HCT116 (cell line): ENCODE data around the gene PCDHGA11. TPM values are rescaled to one million over a fixed set of nuclear protein-coding genes. Genes with fewer than 3 reads are reported as not detected.

ENCODE experiments used
- ATAC-seq: fragments of 200-7000 bp; cut with Tn5 transposase; 2 replicates; pipeline ENCODE4 v1.9.1; 2020; ENCODE audit warnings: mild to moderate bottlenecking, moderate library complexity
- BruUV-seq: library from RNA; stranded (reverse); fragments of 400-500 nt; replicated peaks from 2 replicates; lab custom pipeline; 2021; lab: Mats Ljungman, UMichigan
- CTCF ChIA-PET: fragments of 300-600 bp; sonication (Branson Sonifier 250); formaldehyde crosslinking; loops from one replicate; lab custom pipeline; 2021; ENCODE audit warnings: antibody characterized with exemption; lab: Charles Lee
- POLR2A ChIA-PET: fragments of 300-600, 350-600 bp; sonication (Branson Sonifier 250); formaldehyde crosslinking; loops from one replicate; lab custom pipeline; 2021; ENCODE audit warnings: antibody characterized with exemption; lab: Charles Lee
- RAD21 ChIA-PET, 2 experiments: fragments of 300-600 bp; sonication (Branson Sonifier 250); formaldehyde crosslinking; loops; one replicate each; lab custom pipeline; 2023; ENCODE audit warnings: low total read pairs in 2 of 2; ENCODE audit not compliant: uncharacterized antibody in 2 of 2, unreplicated experiment in 2 of 2, low non-redundant PET in 1 of 2; lab: Charles Lee
- DNase-seq: peaks from one replicate; pipeline ENCODE4 v3.0.0-alpha.2; 2010; ENCODE audit warnings: low read depth, low spot score
- H2AFZ ChIP-seq: fragments of 200-600 bp; shearing (Covaris generic), sonication (generic); 2 replicates; pipeline ENCODE4 v1.6.1; 2017; ENCODE audit warnings: low read depth, mixed run types, mixed read lengths, antibody characterized with exemption, low read length; ENCODE audit not compliant: poor library complexity, severe bottlenecking
- H3K27ac ChIP-seq: 2 replicates; pipeline ENCODE4 v1.5.1; 2012; ENCODE audit warnings: low read depth, low read length
- H3K27me3 ChIP-seq: fragments of 200-600 bp; sonication (generic); 2 replicates; pipeline ENCODE4 v1.6.1; 2016; ENCODE audit warnings: mixed run types, low read length, mixed read lengths; ENCODE audit not compliant: insufficient read depth
- H3K36me3 ChIP-seq, 2 experiments: fragments of 200-500 bp in 1 of 2; fragments of 200-600 bp in 1 of 2; sonication (Bioruptor generic) in 1 of 2; sonication (generic) in 1 of 2; 2 replicates each; pipeline versions ENCODE4 v1.5.1 to v1.6.1; 2014 to 2016; ENCODE audit warnings: low read length in 2 of 2, inconsistent platforms in 1 of 2, mixed read lengths in 1 of 2, mixed run types in 1 of 2; ENCODE audit not compliant: insufficient read depth in 2 of 2, control insufficient read depth in 1 of 2
- H3K4me1 ChIP-seq, 2 experiments: fragments of 200-600 bp in 1 of 2; sonication (generic) in 1 of 2; 2 replicates each; pipeline versions ENCODE4 v1.5.1 to v1.6.1; 2012 to 2017; ENCODE audit warnings: low read length in 2 of 2, inconsistent platforms in 1 of 2, mild to moderate bottlenecking in 1 of 2, mixed read lengths in 1 of 2, mixed run types in 1 of 2, moderate library complexity in 1 of 2; ENCODE audit not compliant: insufficient read depth in 2 of 2, control insufficient read depth in 1 of 2
- H3K4me2 ChIP-seq: fragments of 200-600 bp; sonication (generic); 2 replicates; pipeline ENCODE4 v1.6.1; 2017; ENCODE audit warnings: mixed run types, low read length, mixed read lengths
- H3K4me3 ChIP-seq, 2 experiments: fragments of 200-600 bp in 1 of 2; sonication (generic) in 1 of 2; replicated peaks in 1 of 2; 2 replicates each; pipeline ENCODE4 v1.5.1; 2011 to 2016; ENCODE audit warnings: low read length in 2 of 2, control low read depth in 1 of 2, low read depth in 1 of 2, mild to moderate bottlenecking in 1 of 2, mixed read lengths in 1 of 2, mixed run types in 1 of 2
- H3K79me2 ChIP-seq: fragments of 200-600 bp; sonication (generic); 2 replicates; pipeline ENCODE4 v1.6.1; 2017; ENCODE audit warnings: mild to moderate bottlenecking, mixed run types, low read length, moderate library complexity, mixed read lengths; ENCODE audit not compliant: insufficient read depth
- H3K9ac ChIP-seq: fragments of 200-600 bp; sonication (generic); 2 replicates; pipeline ENCODE4 v1.6.1; 2016; ENCODE audit warnings: low read length, mixed read lengths
- H3K9me2 ChIP-seq: fragments of 200-600 bp; sonication (generic), shearing (Covaris generic); 2 replicates; pipeline ENCODE4 v1.6.1; 2017; ENCODE audit warnings: mixed run types, mild to moderate bottlenecking, moderate library complexity; ENCODE audit not compliant: insufficient read depth
- H3K9me3 ChIP-seq, 2 experiments: fragments of 200-500 bp in 1 of 2; fragments of 200-600 bp in 1 of 2; sonication (Bioruptor generic) in 1 of 2; sonication (generic) in 1 of 2; 2 replicates each; pipeline ENCODE4 v1.6.1; 2014 to 2017; ENCODE audit warnings: low read length in 2 of 2, mixed read lengths in 2 of 2, inconsistent platforms in 1 of 2, low read depth in 1 of 2, mild to moderate bottlenecking in 1 of 2, mixed run types in 1 of 2, moderate library complexity in 1 of 2; ENCODE audit not compliant: control insufficient read depth in 1 of 2, insufficient read depth in 1 of 2
- H4K20me1 ChIP-seq: fragments of 200-600 bp; sonication (generic), shearing (Covaris generic); 2 replicates; pipeline ENCODE4 v1.6.1; 2017; ENCODE audit warnings: mixed run types, mild to moderate bottlenecking, moderate library complexity; ENCODE audit not compliant: insufficient read depth
- CEBPB ChIP-seq: IDR thresholded peaks from 2 replicates; pipeline ENCODE4 v1.6.1; 2012; ENCODE audit warnings: low read depth
- ELF1 ChIP-seq: IDR thresholded peaks from 2 replicates; pipeline ENCODE4 v1.6.1; 2012; ENCODE audit warnings: low read depth, borderline replicate concordance
- EZH2 ChIP-seq: fragments of 200-600 bp; sonication (generic); IDR thresholded peaks from 2 replicates; pipeline ENCODE4 v1.6.1; 2017; ENCODE audit warnings: antibody characterized with exemption, mixed run types
- EZH2phosphoT487 ChIP-seq: fragments of 200-600 bp; IDR thresholded peaks from 2 replicates; pipeline ENCODE4 v1.6.1; 2018; ENCODE audit warnings: antibody characterized with exemption, borderline replicate concordance
- JUND ChIP-seq: IDR thresholded peaks from 2 replicates; pipeline ENCODE4 v1.6.1; 2012
- MAX ChIP-seq: IDR thresholded peaks from 2 replicates; pipeline ENCODE4 v1.6.1; 2012
- POLR2AphosphoS5 ChIP-seq: IDR thresholded peaks from 2 replicates; pipeline ENCODE4 v1.6.1; 2011; ENCODE audit warnings: mild to moderate bottlenecking, low read depth, low read length, moderate library complexity
- RAD21 ChIP-seq: IDR thresholded peaks from 2 replicates; pipeline ENCODE4 v1.6.1; 2012; ENCODE audit warnings: low read depth, mild to moderate bottlenecking
- REST ChIP-seq: IDR thresholded peaks from 2 replicates; pipeline ENCODE4 v1.6.1; 2012; ENCODE audit warnings: low read depth
- SIN3A ChIP-seq: IDR thresholded peaks from 2 replicates; pipeline ENCODE4 v1.6.1; 2012; ENCODE audit warnings: low read depth
- SP1 ChIP-seq: IDR thresholded peaks from 2 replicates; pipeline ENCODE4 v1.6.1; 2012; ENCODE audit warnings: low read depth
- SRF ChIP-seq: IDR thresholded peaks from 2 replicates; pipeline ENCODE4 v1.6.1; 2012; ENCODE audit warnings: low read depth
- TCF7L2 ChIP-seq: IDR thresholded peaks from 2 replicates; pipeline ENCODE4 v1.7.0; 2011; ENCODE audit warnings: borderline replicate concordance, inconsistent platforms; ENCODE audit not compliant: insufficient read depth, insufficient read length; ENCODE audit errors: extremely low read depth
- YY1 ChIP-seq: IDR thresholded peaks from 2 replicates; pipeline ENCODE4 v1.6.1; 2011; ENCODE audit warnings: low read length, low read depth, moderate library complexity, mild to moderate bottlenecking; ENCODE audit not compliant: insufficient replicate concordance; ENCODE audit errors: extremely low read depth
- intact Hi-C: fragments of 100-400 bp; cut with micrococcal nuclease; formaldehyde crosslinking; loops from 2 replicates; pipeline ENCODE4 v1.10.0; 2022
- total RNA-seq: library from RNA; stranded (reverse); gene quantifications from one replicate; pipeline ENCODE4 v1.2.1, GENCODE V29; 2021; ENCODE audit not compliant: unreplicated experiment

PCDHGA11 gene
- total RNA-seq, 1 experiment from 2014 or later = 0.39 TPM

GRCh38 chr5:141389153-141390042, 31.5 kb upstream of the PCDHGA11 start:
- Histone ChIP-seq H3K4me1 (no peaks in the 10 kb centered on the region), H3K4me3 (no peak overlapping the region), H2AFZ (no peak overlapping the region), H3K9me3 (no peaks in the 10 kb centered on the region; a peak in 1 of 4 replicates), H3K9ac (no peak overlapping the region), H3K36me3 (no peaks in the 10 kb centered on the region), H3K79me2 (no peaks in the 10 kb centered on the region), H3K4me2 (no peak overlapping the region), H4K20me1 (no peaks in the 10 kb centered on the region), H3K27me3 (no peaks in the 10 kb centered on the region), H3K9me2 (no peaks in the 10 kb centered on the region), H3K27ac (no peak overlapping the region)
- BruUV-seq = no TSS peak
- DNase-seq (no peak), ATAC-seq (no peak)
- RAD21 ChIA-PET = no interaction called here
- CTCF ChIA-PET = no interaction called here
- POLR2A ChIA-PET = no interaction called here
- intact Hi-C loops = no loop called here
- TF ChIP-seq JUND = no peak
- no peak for TF ChIP-seq ELF1
- TF ChIP-seq TCF7L2 = no peak
- TF ChIP-seq SP1 = no peak
- no peak for TF ChIP-seq SIN3A
- TF ChIP-seq EZH2phosphoT487 = no peak
- no peak for TF ChIP-seq RAD21
- TF ChIP-seq EZH2 = no peak
- TF ChIP-seq YY1 = no peak
- TF ChIP-seq SRF = no peak
- no peak for TF ChIP-seq REST
- no peak for TF ChIP-seq POLR2AphosphoS5
- TF ChIP-seq MAX = no peak
- TF ChIP-seq CEBPB = no peak
